Stimulated activated CD8-positive, alpha-beta memory T cell treated with anti-CD3 and anti-CD28 coated beads, Interleukin-2, amount 100 ng/mL, for 48 hours (primary cell): ENCODE data around the gene METAP1D.
"Not testable (repeated sequence)": the region's sequence is repeated elsewhere in the genome, so short reads cannot be mapped to it uniquely, and the experiment has no call there.

Source experiments
- DNase-seq, 2 donors: peaks; one replicate each; pipeline ENCODE4 v3.0.0-alpha.2; 2020; ENCODE audit warnings: low read depth in 2 of 2

Gene METAP1D

DNA sequence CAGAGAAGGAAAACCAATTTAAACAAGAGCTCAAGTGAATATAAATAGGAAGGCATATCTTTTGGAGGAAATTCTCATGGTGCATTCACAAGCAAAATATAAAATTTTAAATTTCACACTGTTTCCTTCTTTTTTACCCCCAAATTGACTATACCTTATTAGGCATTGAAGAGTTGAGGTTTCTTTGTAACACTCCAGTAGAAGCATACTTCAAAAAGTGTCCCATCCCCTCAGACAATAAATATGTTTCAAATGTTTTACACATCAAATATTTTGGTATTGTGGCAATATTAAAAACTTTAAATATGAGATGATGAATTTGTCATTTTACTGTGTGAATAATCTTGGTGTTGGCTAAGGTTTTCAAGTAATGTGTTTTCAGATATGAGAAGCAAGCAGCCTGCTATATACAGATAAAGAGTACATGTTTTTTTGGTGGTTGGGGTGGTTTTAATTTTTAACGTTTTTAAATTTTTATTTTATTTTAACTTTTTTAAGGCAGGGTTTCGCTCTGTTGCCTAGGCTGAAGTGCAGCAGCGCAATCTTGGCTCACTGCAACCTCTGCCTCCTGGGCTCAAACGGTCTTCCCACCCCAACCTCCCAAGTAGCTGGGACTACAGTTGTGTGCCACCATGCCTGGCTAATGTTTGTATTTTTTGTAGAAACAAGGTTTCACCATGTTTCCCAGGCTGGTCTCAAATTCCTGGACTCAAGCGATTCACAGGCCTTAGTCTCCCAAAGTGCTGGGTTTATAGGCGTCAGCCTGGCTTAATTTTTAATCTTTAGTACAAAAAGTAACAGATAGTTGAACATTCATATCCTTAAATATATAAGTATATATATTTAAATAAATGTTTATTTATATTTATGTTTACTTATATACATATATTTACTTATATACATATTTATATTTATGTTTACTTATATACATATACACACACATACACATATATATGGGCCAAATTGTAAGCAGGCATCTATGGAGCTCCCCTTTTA is 49.1 kb downstream of the METAP1D start:
- DNase-seq: no peak

DNA sequence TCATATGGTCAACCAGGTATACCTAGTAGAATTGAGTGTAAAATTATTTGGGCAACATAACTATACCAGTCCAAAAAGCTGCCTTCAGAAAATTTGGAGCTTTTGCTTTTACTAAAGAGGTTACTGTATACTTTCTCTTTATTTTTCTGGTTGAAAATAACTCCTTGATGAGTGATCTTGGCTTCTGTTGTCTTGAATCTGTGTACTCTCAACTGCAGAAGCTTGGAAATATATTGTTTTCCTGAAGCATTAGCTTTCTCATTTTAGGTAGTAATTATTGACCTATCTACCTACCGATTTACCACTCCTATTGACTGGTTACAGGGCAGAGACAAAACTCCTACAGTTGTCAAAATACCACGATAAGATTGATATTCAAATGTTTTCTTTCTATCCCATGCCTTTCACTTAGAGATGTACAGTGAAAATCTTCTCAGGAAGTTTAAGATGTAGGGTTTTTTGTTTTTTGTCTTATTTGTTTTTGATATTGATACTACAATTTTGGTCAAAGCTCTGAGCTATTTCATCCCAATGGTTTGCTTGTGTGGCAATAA is 49.9 kb downstream of the METAP1D start:
- DNase-seq: no peak

DNA sequence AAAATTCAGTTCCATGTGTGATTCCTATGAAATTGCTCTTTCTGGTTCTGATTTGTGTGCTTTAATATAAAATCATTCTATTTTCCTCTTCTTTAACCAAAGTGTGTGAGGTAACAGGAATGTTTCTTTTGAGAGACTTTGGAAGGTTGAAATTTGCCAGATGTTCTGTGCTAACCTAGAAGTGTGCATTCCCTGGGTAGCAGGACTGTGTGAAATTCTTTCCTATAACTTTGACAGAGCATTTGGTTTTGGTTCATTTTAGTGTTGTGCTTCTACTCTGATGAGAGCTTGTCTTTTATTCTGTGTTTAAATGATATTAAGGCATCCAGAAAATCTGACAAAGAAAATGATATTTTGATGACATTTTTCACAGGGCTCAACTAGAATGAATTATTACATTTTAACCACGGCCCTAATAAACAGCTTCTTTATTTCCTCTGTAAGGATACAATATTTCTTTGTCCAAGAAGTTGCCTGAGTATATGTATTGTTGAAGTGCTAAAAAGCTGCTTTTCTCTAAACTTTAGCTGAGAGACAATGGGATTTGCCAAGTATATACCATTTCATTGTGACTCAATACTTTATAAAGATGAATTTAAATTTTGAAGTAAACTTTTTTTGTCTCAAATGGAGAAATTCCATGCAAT is 50.8 kb downstream of the METAP1D start:
- DNase-seq: no peak

DNA sequence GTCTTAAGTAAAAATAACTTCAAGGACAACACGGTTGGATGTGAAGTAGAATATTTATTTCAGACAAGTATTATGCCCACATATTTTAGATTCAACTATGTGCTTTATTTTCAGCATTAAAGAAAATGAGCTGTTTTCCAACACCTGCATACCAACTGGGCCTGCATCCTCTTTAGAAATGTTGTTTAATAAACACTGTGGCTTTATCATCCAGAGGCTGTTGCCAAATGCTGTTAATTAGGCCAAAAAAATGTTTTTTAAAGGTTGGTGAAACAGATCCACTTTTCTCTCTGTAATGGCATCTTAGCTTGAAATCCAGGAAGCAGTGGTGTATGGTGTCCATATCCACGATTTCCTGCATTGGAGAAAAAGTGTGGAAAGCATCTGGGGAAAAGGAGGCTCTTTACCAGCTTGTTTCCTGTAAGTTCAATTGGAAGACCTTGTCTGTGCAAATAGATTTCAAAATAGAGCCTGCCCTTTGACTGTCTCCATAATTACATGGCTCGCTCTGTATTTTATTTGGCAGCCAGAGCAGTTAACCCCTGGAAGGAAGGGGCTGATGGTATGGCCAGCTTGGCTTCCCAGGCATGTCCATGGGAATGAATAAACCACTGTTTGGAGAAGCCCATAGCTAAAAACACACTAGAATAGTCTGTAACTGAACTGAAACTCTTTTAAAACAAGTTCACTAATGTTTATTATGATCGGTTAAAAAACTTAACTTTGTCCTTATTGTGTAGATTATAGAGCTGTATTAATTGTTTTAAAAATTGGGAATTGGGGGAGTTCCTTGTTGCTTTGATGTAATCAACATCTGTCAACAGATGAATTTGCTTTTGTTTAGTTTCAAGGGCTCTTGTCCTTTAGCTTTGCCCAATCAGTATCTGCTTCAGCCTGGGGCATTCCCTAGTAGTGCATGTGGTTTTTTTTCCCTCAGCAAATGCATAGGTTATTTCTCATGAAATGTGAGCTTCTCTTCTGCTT is 52.5 kb downstream of the METAP1D start:
- no peak for DNase-seq

DNA sequence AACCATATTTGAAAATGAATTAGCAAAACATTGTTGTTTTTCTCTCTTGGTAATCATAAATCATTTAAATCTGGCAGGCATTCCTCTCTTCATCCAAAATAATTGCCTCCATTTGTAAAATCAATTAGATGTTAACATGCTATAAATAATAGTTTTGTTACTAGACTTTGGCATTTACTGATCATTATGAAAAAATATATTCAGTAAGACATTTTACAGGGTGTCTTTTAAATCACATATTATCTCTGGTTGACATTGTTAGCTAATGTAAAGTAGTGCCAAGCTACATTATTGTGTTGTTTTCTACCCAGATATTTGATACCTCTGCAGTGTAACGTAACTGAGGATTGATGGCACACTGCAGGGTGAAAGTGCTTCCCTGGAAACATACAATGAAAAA is 53.7 kb downstream of the METAP1D start:
- DNase-seq: no peak

DNA sequence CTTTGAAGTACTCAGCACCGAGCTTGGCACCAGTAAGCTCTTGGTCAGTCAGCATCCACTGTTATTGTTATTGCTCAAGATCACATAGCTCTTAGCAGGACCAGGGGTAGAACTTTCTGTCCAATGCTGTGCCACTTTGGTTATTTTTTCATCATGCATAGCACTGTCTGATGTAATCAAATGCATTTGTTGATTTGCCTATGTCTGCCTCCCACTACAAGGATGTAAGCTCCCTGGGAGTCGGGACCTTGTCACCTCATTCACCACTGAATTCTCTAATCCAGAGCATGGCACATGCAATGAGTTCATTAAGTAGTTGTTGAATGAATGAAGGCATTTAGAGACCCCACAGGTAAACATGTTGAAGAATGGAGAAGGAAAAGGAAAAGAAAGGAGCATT is 56.5 kb downstream of the METAP1D start:
- no peak for DNase-seq

DNA sequence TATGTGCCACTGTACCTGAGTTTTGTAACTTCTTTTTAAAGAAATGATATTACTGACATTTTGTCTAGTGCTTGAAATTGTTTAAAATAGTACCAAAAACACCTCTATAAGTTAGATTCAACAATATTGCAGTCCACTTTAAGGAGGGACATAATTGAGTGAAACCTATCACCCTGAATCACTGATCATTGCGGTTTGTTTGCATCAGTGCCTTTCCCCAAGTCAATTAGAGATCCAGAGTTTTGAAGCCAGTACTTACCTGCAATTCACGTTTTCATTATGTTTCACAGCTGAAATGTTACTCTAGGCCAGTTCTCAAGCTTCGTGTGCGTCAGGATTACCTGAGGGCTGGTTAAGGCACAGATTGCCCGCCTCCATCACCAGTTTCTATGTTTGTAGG is 58.9 kb downstream of the METAP1D start:
- DNase-seq: no peak

DNA sequence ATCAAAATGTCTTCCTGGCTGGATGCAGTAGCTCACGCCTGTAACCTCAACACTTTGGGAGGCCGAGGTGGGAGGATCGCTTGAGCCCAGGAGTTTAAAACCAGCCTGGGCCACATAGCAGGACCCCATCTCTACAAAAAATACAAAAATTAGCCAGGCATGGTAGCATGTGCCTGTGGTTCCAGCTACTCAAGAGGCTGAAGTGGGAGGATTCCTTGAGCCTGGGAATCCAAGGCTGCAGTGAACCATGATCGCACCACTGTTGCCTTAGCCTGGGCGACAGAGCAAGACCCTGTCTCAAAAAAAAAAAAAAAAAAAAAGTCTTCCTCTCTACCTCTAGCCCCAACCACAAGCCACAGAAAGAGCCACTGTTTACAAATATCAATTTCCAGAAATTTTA is 60.4 kb downstream of the METAP1D start:
- not testable (repeated sequence) for DNase-seq

DNA sequence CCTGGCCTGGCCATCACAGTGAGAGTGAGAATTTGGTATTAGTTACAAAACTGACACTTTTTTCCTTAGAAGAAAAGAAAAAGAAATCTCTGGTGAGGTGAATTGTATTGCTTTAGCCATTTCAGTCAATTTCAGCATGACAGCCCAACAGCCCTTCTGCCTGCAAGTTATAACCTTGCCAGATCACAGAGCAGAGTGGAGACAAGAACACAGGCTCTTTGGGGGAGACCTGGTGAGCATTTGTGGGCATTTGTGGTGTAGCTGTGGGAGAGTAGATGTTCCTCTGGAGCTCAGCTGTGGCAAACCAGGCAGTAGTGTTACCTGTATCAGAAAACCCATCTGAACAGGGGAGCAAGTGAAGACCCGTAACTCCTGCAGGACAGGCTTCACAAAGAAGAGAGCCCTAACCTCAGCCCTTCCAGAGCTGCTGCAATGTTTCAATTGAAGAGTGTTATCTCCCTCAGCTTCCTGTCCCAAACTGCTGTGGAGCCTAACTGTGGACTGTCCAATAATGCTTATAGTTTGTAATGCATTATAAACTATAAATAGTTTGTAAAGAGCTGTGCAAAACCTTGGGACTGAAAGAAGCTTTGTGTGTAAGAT is 62.8 kb downstream of the METAP1D start:
- DNase-seq: no peak

DNA sequence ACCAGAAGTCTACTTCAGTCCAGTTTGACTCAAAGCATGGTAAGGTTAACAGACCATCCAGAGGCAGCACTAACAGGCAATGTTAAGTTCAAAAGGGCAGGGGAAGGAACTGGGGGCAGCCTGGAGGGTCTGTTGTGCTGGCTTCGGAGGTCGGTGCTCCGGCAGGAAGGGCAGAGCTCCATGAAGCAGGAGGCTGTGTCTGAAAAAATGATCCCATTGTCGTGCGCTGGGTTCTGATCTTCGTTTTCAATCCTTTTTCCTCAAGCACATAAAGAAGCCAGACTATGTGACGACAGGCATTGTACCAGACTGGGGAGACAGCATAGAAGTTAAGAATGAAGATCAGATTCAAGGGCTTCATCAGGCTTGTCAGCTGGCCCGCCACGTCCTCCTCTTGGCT is 63.7 kb downstream of the METAP1D start:
- no peak for DNase-seq

DNA sequence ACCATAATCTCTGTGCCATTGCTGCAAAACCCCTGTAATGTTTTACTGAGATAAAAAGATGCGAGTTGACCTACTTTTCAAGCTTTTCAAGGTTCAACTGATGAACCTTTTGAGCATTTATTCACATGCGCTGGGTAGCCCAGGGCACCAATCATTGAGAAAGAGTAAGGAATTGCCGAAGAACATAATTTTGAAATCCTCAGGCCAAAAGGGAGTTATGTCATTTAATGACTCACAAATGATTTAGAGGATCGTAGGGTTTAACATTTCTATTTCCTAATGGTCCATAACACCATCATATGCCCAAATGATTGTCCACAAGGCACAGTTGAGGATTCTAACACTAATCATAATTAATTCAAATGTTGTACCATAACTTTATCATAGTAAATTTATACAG is 65.4 kb downstream of the METAP1D start:
- DNase-seq: no peak

DNA sequence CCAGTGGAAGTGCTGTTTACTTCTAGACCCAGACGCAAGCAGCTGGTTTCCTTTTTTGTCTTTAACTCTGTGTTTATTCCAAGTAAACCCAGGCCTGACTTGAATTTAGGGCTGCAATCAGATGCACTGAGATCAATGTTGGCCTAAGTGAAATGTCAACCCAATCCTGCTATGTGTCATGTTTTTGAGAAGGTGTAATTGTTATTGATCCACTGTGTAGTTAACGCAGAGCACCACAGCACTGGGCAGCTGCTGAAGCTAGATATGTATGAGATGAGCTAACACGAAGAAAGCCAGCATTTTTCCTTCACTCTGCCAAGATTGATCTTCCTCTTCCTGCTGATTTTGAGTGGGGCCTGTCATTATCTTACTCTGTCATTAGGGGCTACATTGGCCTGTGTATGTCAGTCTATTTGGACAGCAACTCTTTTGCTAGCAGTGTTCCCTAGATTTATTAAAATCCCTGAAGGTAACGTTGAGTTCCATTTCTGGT is 66.7 kb downstream of the METAP1D start:
- no peak for DNase-seq

DNA sequence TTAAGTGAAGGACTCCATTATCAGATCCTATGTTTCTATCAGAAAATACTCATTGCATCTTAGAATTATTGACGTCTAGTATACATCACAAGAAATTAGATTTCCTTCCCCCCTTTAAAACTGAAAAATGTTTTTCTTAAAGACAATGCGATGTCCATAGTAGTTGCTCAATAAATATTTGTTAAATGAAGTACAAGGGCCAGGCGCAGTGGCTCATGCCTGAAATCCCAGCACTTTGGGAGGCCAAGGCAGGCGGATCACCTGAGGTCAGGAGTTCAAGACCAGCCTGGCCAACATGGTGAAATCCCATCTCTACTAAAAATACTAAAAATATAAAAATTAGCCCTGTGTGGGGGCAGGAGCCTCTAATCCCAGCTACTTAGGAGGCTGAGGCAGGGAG is 68.2 kb downstream of the METAP1D start:
- DNase-seq: not testable (repeated sequence)

DNA sequence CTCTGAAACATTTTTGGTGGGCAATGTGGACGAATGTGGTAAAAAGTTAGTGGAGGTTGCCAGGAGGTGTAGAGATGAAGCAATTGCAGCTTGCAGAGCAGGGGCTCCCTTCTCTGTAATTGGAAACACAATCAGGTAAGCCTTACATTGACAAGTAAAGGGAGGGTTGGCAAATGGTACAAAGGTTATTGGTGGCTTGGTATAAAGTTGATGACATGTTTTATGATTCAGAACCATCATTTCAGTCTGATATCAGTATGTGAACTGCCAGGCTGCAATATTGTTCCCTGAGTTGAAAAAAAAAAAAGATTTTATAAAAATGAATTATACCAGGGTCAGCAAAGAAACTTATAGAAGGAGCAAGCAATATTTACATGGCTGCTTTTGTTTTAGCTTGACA is 71.2 kb downstream of the METAP1D start:
- DNase-seq: no peak

DNA sequence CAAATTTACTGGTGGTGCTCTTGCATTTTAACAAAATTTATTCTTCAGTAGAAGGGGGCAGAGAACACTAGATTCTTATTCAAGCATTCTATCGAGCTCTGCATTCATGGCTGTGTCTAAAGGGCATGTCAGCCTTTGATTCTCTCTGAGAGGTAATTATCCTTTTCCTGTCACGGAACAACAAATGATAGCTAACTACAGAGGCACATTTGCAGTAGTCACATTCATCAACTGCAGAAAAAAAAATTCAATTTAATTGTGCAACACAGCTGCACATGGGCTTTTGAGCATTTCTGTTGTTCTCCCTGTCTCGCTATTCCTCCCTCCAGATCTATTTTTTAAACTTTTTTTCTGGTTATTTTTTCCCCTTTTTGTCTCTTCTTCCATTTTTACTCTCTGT is 72.5 kb downstream of the METAP1D start:
- no peak for DNase-seq

DNA sequence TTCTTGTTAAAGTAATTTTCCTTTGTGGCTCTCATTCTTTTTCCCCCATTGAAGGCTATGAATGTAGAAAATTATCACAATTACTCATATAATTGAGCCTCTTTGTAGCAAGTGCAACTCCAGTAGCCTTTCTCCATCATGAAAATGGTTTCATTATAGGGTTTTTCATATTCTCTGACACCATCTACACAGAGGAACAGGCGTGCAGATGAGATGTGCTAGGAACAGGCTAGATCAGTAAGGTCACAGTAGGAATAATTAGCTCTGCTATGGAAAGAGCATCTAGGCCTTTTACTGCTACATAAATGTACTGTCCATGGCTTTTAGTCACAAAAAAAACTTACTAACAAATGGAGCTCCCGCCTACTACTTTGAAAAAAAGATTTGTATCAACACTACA is 73.0 kb downstream of the METAP1D start:
- no peak for DNase-seq

DNA sequence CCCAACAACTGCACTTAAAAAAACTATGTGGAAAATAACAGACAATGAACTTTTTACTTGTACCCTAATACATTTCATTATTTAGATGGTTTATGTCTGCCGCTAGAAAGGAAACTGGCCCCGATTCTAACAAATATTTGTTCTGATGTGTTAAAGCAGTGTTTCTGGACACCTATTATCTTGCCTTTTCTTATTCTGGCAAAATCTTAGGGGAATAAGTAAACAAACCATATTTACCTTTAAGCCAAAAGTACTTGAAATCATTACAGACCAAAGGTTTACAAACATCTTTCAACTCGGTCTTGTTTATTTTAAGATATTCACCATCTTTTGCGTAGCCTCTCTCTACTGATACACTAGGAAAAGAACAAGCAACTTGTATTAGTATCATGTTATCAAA is 73.8 kb downstream of the METAP1D start:
- no peak for DNase-seq

DNA sequence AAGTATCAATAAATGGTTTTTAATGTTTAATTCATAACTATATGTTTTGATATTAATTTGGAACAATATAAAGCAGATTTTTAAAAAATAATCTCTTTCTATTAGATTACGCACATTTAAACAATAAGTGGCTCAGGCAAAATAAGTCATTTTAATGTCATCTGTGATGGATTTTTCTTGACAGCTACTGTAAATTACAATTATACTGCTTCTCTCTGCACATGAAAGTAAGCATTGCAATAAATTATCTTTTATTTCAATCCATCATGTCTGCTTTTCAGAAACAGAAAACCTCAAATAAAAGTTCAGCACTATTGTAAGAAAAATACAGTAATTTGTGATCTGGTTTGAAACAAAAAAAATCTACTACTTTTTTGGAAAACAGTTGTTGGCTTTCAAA is 74.5 kb downstream of the METAP1D start:
- no peak for DNase-seq

DNA sequence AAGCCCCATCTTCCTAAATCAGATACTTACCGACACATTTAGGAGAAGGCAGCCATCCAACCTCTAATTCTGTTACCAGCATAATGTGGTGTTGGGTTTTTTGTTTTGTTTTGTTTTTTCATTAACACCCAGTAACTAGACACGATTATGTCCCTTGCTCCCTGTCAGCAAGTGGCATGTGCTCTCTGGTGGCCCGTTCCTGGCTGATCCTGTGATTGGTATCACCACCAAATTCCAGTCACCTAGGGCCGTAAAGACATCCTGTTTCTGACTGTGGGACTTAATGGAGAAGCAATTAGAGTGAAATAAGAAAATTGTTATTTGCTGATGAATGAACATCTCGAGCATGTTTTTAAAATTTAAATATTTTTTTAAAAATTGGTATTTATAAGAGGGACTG is 79.7 kb downstream of the METAP1D start:
- no peak for DNase-seq

DNA sequence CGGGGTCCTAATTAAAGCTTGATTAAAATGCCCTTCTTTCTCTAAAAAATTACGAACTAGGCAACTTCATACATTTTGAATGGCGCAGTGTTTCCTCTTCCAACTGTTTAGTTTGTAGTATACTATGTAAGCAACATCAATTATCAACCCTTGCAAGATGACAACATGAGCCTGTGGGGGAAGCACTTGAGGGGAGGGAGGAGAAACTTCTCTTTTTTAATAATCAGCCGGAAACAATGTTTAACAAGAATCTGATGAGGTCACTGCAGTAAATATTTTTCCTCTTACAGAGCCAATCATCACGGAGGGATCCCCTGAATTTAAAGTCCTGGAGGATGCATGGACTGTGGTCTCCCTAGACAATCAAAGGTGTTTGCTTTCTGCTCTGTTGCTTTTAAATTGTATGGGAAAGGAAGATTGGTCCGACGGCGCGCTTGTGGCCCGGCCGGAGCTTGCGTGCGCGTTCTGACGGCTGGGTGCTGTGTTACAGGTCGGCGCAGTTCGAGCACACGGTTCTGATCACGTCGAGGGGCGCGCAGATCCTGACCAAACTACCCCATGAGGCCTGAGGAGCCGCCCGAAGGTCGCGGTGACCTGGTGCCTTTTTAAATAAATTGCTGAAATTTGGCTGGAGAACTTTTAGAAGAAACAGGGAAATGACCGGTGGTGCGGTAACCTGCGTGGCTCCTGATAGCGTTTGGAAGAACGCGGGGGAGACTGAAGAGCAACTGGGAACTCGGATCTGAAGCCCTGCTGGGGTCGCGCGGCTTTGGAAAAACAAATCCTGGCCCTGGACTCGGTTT is 80.3 kb downstream of the METAP1D start:
- no peak for DNase-seq
